ENCODE measurements around the gene GABRD.

The GABRD gene

GRCh38 chr1:2018217-2019171, 651 bp upstream of the GABRD start:
- DNase-seq = no peak

GRCh38 chr1:2019571-2020309, 595 bp downstream of the GABRD start:
- no peak for DNase-seq

- DNase-seq = no peak
These were observed 1.1 kb downstream of the GABRD start for GRCh38 chr1:2020310-2020655.

GRCh38 chr1:2021550-2021949, 2.4 kb downstream of the GABRD start:
- DNase-seq = no peak

GRCh38 chr1:2022063-2022770, 3.1 kb downstream of the GABRD start:
- DNase-seq = no peak

GRCh38 chr1:2023187-2023586, 4.0 kb downstream of the GABRD start:
- no peak for DNase-seq

- no peak for DNase-seq
These were observed 5.3 kb downstream of the GABRD start for GRCh38 chr1:2024451-2024850.

- DNase-seq = no peak
These were observed 5.7 kb downstream of the GABRD start for GRCh38 chr1:2024887-2025286.

- no peak for DNase-seq
These were observed 6.4 kb downstream of the GABRD start for GRCh38 chr1:2025491-2025981.

GRCh38 chr1:2027961-2028583, 8.9 kb downstream of the GABRD start:
- no peak for DNase-seq

- no peak for DNase-seq
These were observed 9.9 kb downstream of the GABRD start for GRCh38 chr1:2028870-2029560.

GRCh38 chr1:2029561-2029960, 10.4 kb downstream of the GABRD start:
- no peak for DNase-seq

- DNase-seq = no peak
These were observed 11.1 kb downstream of the GABRD start for GRCh38 chr1:2030076-2030871.

GRCh38 chr1:2031546-2032540, 12.7 kb downstream of the GABRD start:
- DNase-seq = no peak

- no peak for DNase-seq
These were observed 13.6 kb downstream of the GABRD start for GRCh38 chr1:2032737-2033136.

- no peak for DNase-seq
These were observed 14.0 kb downstream of the GABRD start for GRCh38 chr1:2033165-2033564.

GRCh38 chr1:2036287-2036686, 17.1 kb downstream of the GABRD start:
- no peak for DNase-seq

GRCh38 chr1:2037314-2037979, 18.3 kb downstream of the GABRD start:
- no peak for DNase-seq

GRCh38 chr1:2038229-2038628, 19.1 kb downstream of the GABRD start:
- DNase-seq = no peak

Data from fibroblast of skin of right quadriceps (primary cell).